Measurements from ENCODE around the gene PLEKHN1.

The PLEKHN1 gene

GRCh38 chr1:953524-954320, 12.6 kb upstream of the PLEKHN1 start:
- Histone ChIP-seq H3K4me1 (ENCODE audit: insufficient read depth, low read length) (peaks cover 9% of the 10 kb centered on the region), H3K27me3 (ENCODE audit: insufficient read depth, low read length) (no peaks in the 10 kb centered on the region), H3K36me3 (ENCODE audit: insufficient read depth, low read length) (peaks cover 77% of the 10 kb centered on the region)

GRCh38 chr1:954927-955326, 11.4 kb upstream of the PLEKHN1 start:
- Histone ChIP-seq H3K4me3 (ENCODE audit: low read length) (no peak overlapping the region), H3K9me3 (ENCODE audit: low read length) (no peaks in the 10 kb centered on the region), H2AFZ (ENCODE audit: low read depth, low read length) (no peak overlapping the region), H3K36me3 (ENCODE audit: insufficient read depth, low read length) (peaks cover 67% of the 10 kb centered on the region), H3K27me3 (ENCODE audit: insufficient read depth, low read length) (no peaks in the 10 kb centered on the region), H3K4me1 (ENCODE audit: insufficient read depth, low read length) (peaks cover 12% of the 10 kb centered on the region)

More at GRCh38 chr1:953524-954320, 12.6 kb upstream of the PLEKHN1 start:
- Histone ChIP-seq H3K9me3 (ENCODE audit: low read length) (no peaks in the 10 kb centered on the region), H3K4me3 (ENCODE audit: low read length) (no peak overlapping the region), H2AFZ (ENCODE audit: low read depth, low read length) (no peak overlapping the region)

- H3K36me3 ChIP-seq (ENCODE audit: insufficient read depth, low read length): peaks cover 61% of the 10 kb centered on the region
Observed at GRCh38 chr1:955474-955873, 10.8 kb upstream of the PLEKHN1 start.

GRCh38 chr1:956636-957035, 9.6 kb upstream of the PLEKHN1 start:
- peaks cover 17% of the 10 kb centered on the region for H3K4me1 ChIP-seq (ENCODE audit: insufficient read depth, low read length)
- no peaks in the 10 kb centered on the region for H3K27me3 ChIP-seq (ENCODE audit: insufficient read depth, low read length)
- H2AFZ ChIP-seq (ENCODE audit: low read depth, low read length): no peak overlapping the region
- H3K9me3 ChIP-seq (ENCODE audit: low read length): no peaks in the 10 kb centered on the region
- peaks cover 52% of the 10 kb centered on the region for H3K36me3 ChIP-seq (ENCODE audit: insufficient read depth, low read length)
- no peak overlapping the region for H3K4me3 ChIP-seq (ENCODE audit: low read length)

More at GRCh38 chr1:955474-955873, 10.8 kb upstream of the PLEKHN1 start:
- Histone ChIP-seq H2AFZ (ENCODE audit: low read depth, low read length) (no peak overlapping the region), H3K4me3 (ENCODE audit: low read length) (no peak overlapping the region), H3K27me3 (ENCODE audit: insufficient read depth, low read length) (no peaks in the 10 kb centered on the region), H3K9me3 (ENCODE audit: low read length) (no peaks in the 10 kb centered on the region), H3K4me1 (ENCODE audit: insufficient read depth, low read length) (peaks cover 12% of the 10 kb centered on the region)

DNA sequence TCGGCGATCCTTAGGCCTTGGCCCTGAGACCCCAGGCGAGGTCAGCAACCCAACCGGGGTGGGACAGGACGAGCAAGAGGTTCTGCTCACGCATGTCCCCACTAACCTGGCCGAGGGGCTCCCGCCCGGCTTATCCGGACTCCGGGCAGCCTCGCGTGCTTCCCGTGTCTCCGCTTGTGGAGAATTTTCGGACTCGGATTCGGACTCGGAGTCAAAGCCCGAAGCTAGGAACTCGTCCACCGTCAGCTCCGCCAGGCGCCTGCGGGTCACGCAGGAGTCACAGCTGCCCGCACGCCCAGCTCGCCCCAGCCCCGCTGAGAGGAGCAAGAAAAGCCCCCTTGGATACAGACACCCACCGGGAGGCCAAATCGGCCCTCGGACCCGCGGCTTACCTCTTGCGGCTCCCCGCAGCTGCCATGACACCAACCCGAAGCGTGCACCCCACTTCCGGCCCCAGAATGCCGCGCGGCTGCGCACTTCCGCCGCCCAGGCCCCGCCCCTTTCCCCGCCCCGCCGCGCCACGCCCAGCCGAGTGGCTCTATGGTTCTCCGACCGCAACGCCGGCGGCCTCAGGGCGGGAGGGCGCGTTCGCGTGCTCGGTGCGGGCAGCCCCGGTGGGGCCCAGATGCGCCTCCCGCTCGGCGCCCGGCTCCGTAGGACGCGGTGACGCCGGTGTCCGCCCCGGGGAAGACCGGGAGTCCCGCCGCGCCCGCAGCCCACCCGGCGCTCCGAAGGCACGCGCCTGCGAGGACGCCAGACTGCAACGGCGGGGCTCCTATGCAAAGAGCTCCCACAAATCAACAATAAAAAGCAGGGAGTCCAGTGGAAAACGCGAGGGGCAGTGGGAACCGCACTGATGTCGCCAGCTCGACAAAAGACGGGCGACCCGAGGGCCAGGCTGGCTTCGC, 7.2 kb upstream of the PLEKHN1 start, which contains the start of gene NOC2L:
Gene NOC2L, minus strand, starts transcription at position 434 of the 908 bp plus-strand sequence. Its CDS starts 16 bp downstream, at position 418.
- Histone ChIP-seq H2AFZ (ENCODE audit: low read depth, low read length) (peak within 1 kb of the TSS; percentile 54), H3K27me3 (ENCODE audit: insufficient read depth, low read length) (no peaks in the 10 kb centered on the region), H3K4me3 (ENCODE audit: low read length) (peak within 1 kb of the TSS; percentile 67), H3K4me1 (ENCODE audit: insufficient read depth, low read length) (peaks cover 17% of the 10 kb centered on the region), H3K9me3 (ENCODE audit: low read length) (no peaks in the 10 kb centered on the region), H3K36me3 (ENCODE audit: insufficient read depth, low read length) (peaks cover 37% of the 10 kb centered on the region)

- Histone ChIP-seq H3K36me3 (ENCODE audit: insufficient read depth, low read length) (peaks cover 31% of the 10 kb centered on the region), H3K9me3 (ENCODE audit: low read length) (no peaks in the 10 kb centered on the region)
Observed at GRCh38 chr1:959731-960362, 6.4 kb upstream of the PLEKHN1 start.

DNA sequence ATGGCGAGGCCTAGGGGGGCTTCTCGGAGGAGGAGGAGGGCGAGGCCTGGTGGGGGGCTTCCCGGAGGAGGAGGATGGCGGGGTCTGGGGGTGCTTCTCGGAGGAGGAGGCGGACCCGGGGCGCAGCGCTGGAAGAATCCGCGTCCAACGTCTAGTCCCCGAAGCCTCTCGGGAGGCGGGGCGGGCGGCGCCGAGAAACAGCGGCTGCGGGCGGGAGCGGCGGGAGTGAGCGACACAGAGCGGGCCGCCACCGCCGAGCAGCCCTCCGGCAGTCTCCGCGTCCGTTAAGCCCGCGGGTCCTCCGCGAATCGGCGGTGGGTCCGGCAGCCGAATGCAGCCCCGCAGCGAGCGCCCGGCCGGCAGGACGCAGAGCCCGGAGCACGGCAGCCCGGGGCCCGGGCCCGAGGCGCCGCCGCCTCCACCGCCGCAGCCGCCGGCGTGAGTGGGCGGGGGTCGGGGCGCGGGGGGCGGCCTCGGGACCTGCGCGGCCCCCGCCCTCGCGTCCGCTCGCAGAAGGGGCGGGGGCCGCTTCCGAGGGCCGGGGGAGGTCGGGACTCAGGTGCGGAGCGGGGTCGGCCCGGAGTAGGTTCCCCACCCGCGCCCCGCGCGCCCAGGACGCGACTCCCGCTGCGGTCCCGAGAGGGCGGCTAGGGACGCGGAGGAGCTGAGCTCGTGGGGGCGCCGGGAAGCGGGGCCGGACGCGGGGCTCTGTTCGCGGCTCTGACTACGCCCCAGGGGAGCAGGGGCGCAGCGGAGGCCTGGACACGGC, 5.7 kb upstream of the PLEKHN1 start, which contains the start of gene KLHL17:
Gene KLHL17, plus strand, starts transcription at position 222 of the 769 bp plus-strand sequence. Its CDS starts 110 bp downstream, at position 332.
- Histone ChIP-seq H3K4me3 (ENCODE audit: low read length) (peak within 1 kb of the TSS; percentile 67), H3K27me3 (ENCODE audit: insufficient read depth, low read length) (no peaks in the 10 kb centered on the region), H2AFZ (ENCODE audit: low read depth, low read length) (peak within 1 kb of the TSS; percentile 54), H3K9me3 (ENCODE audit: low read length) (no peaks in the 10 kb centered on the region), H3K4me1 (ENCODE audit: insufficient read depth, low read length) (peaks cover 17% of the 10 kb centered on the region), H3K36me3 (ENCODE audit: insufficient read depth, low read length) (peaks cover 26% of the 10 kb centered on the region)

More at GRCh38 chr1:959731-960362, 6.4 kb upstream of the PLEKHN1 start:
- peaks cover 17% of the 10 kb centered on the region for H3K4me1 ChIP-seq (ENCODE audit: insufficient read depth, low read length)
- no peaks in the 10 kb centered on the region for H3K27me3 ChIP-seq (ENCODE audit: insufficient read depth, low read length)
- peak overlapping the region; percentile 54 for H2AFZ ChIP-seq (ENCODE audit: low read depth, low read length)
- H3K4me3 ChIP-seq (ENCODE audit: low read length): peak overlapping the region; percentile 67

- Histone ChIP-seq H3K36me3 (ENCODE audit: insufficient read depth, low read length) (peaks cover 20% of the 10 kb centered on the region), H2AFZ (ENCODE audit: low read depth, low read length) (no peak overlapping the region), H3K4me1 (ENCODE audit: insufficient read depth, low read length) (peaks cover 17% of the 10 kb centered on the region), H3K27me3 (ENCODE audit: insufficient read depth, low read length) (peaks cover 6% of the 10 kb centered on the region), H3K4me3 (ENCODE audit: low read length) (peak overlapping the region; percentile 67), H3K9me3 (ENCODE audit: low read length) (no peaks in the 10 kb centered on the region)
Observed at GRCh38 chr1:961132-961669, 5.1 kb upstream of the PLEKHN1 start.

DNA sequence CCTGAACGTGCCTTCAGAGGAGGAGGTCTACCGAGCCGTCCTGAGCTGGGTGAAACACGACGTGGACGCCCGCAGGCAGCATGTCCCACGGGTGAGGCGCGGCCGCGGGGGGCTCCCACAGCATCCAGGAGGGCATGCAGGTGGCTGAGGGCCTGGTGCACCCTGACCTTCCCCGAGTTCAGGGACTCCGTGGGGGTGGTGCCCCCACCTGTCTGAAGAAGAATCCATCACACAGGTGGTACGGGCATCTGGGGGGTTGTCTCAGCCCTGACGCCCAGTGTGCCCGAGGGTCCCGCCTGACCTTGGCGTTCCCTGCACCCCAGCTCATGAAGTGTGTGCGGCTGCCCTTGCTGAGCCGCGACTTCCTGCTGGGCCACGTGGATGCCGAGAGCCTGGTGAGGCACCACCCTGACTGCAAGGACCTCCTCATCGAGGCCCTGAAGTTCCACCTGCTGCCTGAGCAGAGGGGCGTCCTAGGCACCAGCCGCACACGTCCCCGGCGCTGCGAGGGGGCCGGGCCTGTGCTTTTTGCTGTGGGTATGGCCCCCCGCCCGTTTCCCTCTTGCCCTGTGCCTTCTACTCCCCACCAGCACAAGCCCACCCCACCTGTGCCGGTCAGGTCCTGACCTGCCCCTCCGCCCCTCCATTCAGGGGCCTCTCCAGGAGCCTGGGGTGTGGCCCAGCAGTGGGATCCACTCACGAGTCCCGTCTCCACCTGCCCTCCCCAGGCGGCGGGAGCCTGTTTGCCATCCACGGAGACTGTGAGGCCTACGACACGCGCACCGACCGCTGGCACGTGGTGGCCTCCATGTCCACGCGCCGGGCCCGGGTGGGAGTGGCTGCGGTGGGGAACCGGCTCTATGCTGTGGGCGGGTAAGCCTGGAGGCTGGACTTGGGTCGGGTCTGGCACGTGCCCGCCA, 3.6 kb upstream of the PLEKHN1 start:
- Histone ChIP-seq H2AFZ (ENCODE audit: low read depth, low read length) (no peak overlapping the region), H3K4me1 (ENCODE audit: insufficient read depth, low read length) (peaks cover 18% of the 10 kb centered on the region), H3K36me3 (ENCODE audit: insufficient read depth, low read length) (peaks cover 12% of the 10 kb centered on the region), H3K4me3 (ENCODE audit: low read length) (no peak overlapping the region), H3K27me3 (ENCODE audit: insufficient read depth, low read length) (peaks cover 20% of the 10 kb centered on the region), H3K9me3 (ENCODE audit: low read length) (no peaks in the 10 kb centered on the region)

DNA sequence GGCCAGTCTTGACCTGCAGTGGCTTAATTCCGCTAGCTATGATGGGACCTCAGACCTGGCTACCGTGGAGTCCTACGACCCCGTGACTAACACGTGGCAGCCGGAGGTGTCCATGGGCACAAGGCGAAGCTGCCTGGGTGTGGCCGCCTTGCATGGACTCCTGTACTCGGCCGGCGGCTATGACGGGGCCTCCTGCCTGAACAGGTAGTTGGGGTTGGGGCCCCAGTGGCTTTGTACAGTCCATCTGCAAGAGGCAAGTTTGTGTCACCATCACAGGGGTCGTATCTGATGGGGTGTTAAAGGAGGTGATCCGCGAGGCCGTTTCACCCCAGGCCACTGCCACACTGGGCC, 3.0 kb upstream of the PLEKHN1 start:
- H3K4me3 ChIP-seq (ENCODE audit: low read length): no peak overlapping the region
- peaks cover 12% of the 10 kb centered on the region for H3K36me3 ChIP-seq (ENCODE audit: insufficient read depth, low read length)
- H2AFZ ChIP-seq (ENCODE audit: low read depth, low read length): no peak overlapping the region
- peaks cover 27% of the 10 kb centered on the region for H3K27me3 ChIP-seq (ENCODE audit: insufficient read depth, low read length)
- H3K9me3 ChIP-seq (ENCODE audit: low read length): no peaks in the 10 kb centered on the region
- peaks cover 15% of the 10 kb centered on the region for H3K4me1 ChIP-seq (ENCODE audit: insufficient read depth, low read length)

GRCh38 chr1:963746-964525, 2.3 kb upstream of the PLEKHN1 start:
- H3K9me3 ChIP-seq (ENCODE audit: low read length): no peaks in the 10 kb centered on the region

More at GRCh38 chr1:963746-964525, 2.3 kb upstream of the PLEKHN1 start:
- no peak overlapping the region for H3K4me3 ChIP-seq (ENCODE audit: low read length)
- H2AFZ ChIP-seq (ENCODE audit: low read depth, low read length): no peak overlapping the region
- H3K4me1 ChIP-seq (ENCODE audit: insufficient read depth, low read length): peaks cover 13% of the 10 kb centered on the region
- peaks cover 12% of the 10 kb centered on the region for H3K36me3 ChIP-seq (ENCODE audit: insufficient read depth, low read length)
- H3K27me3 ChIP-seq (ENCODE audit: insufficient read depth, low read length): peaks cover 33% of the 10 kb centered on the region
